SK-N-SH (cell line): ENCODE measurements around the gene ELFN2. TPM values are rescaled to one million over a fixed set of nuclear protein-coding genes. Genes with fewer than 3 reads are reported as not detected.

ENCODE experiments used
- CTCF ChIA-PET: fragments of 300-600, 350-600 bp; formaldehyde crosslinking; extraction: SDS; loops from one replicate; lab custom pipeline; 2021; lab: Yijun Ruan, JAX
- POLR2A ChIA-PET: fragments of 350-600 bp; sonication (Branson Sonifier 250); formaldehyde crosslinking; extraction: SDS; loops from one replicate; lab custom pipeline; 2020; ENCODE audit warnings: antibody characterized with exemption, inconsistent platforms; lab: Yijun Ruan, JAX
- DNase-seq: peaks from one replicate; pipeline ENCODE4 v3.0.0; 2012
- H2AFZ ChIP-seq: fragments of 200-600 bp; sonication (generic); 2 replicates; pipeline ENCODE4 v1.8.1; 2016; ENCODE audit warnings: antibody characterized with exemption, mild to moderate bottlenecking, low read depth
- H3F3A ChIP-seq: fragments of 200-600 bp; sonication (generic); replicated peaks from 2 replicates; pipeline ENCODE3; 2016; ENCODE audit warnings: antibody characterized with exemption, mild to moderate bottlenecking; ENCODE audit not compliant: insufficient read depth
- H3K27ac ChIP-seq, 2 experiments: fragments of 200-500 bp in 1 of 2; fragments of 200-600 bp in 1 of 2; sonication (Bioruptor generic) in 1 of 2; sonication (generic), shearing (Covaris generic) in 1 of 2; 2 replicates each; pipeline versions ENCODE4 v1.5.1 to v1.6.1; 2014 to 2016; ENCODE audit warnings: low read depth in 2 of 2, inconsistent platforms in 1 of 2, low read length in 1 of 2, mild to moderate bottlenecking in 1 of 2, mixed read lengths in 1 of 2
- H3K27me3 ChIP-seq: fragments of 200-600 bp; sonication (generic), shearing (Covaris generic); 2 replicates; pipeline ENCODE4 v1.6.1; 2016; ENCODE audit warnings: mixed run types; ENCODE audit not compliant: insufficient read depth
- H3K36me3 ChIP-seq, 2 experiments: fragments of 200-500 bp in 1 of 2; fragments of 200-600 bp in 1 of 2; sonication (Bioruptor generic) in 1 of 2; sonication (generic) in 1 of 2; replicated peaks in 1 of 2; 2 replicates each; pipeline versions ENCODE3 to v1.5.1; 2014 to 2016; ENCODE audit warnings: low read length in 1 of 2, mild to moderate bottlenecking in 1 of 2; ENCODE audit not compliant: insufficient read depth in 2 of 2, control insufficient read depth in 1 of 2
- H3K4me1 ChIP-seq, 2 experiments: fragments of 200-500 bp in 1 of 2; fragments of 200-600 bp in 1 of 2; sonication (Bioruptor generic) in 1 of 2; sonication (generic), shearing (Covaris generic) in 1 of 2; 2 replicates each; pipeline versions ENCODE4 v1.5.1 to v1.6.1; 2014 to 2016; ENCODE audit warnings: low read depth in 1 of 2, low read length in 1 of 2, mixed run types in 1 of 2; ENCODE audit not compliant: insufficient read depth in 2 of 2, control insufficient read depth in 1 of 2
- H3K4me2 ChIP-seq: fragments of 200-600 bp; sonication (generic), shearing (Covaris generic); 2 replicates; pipeline ENCODE4 v1.6.1; 2017; ENCODE audit warnings: mixed run types
- H3K4me3 ChIP-seq, 2 experiments: fragments of 200-500 bp in 1 of 2; fragments of 200-600 bp in 1 of 2; sonication (Bioruptor generic) in 1 of 2; sonication (generic), shearing (Covaris generic) in 1 of 2; 2 replicates each; pipeline versions ENCODE4 v1.5.1 to v1.8.1; 2014 to 2016; ENCODE audit warnings: low read depth in 2 of 2, inconsistent platforms in 1 of 2, low read length in 1 of 2, mild to moderate bottlenecking in 1 of 2, mixed read lengths in 1 of 2, moderate library complexity in 1 of 2
- H3K79me2 ChIP-seq: fragments of 200-600 bp; sonication (generic); 2 replicates; pipeline ENCODE4 v1.8.1; 2017; ENCODE audit warnings: mild to moderate bottlenecking; ENCODE audit not compliant: insufficient read depth
- H3K9ac ChIP-seq: fragments of 200-600 bp; sonication (generic); 2 replicates; pipeline ENCODE4 v1.6.1; 2017; ENCODE audit warnings: mixed run types
- H3K9me2 ChIP-seq: fragments of 200-600 bp; sonication (generic); 2 replicates; pipeline ENCODE4 v1.6.1; 2017; ENCODE audit warnings: mixed run types
- H3K9me3 ChIP-seq: fragments of 200-600 bp; sonication (generic); 2 replicates; pipeline ENCODE4 v1.6.1; 2017; ENCODE audit warnings: mixed run types, mild to moderate bottlenecking, moderate library complexity
- H4K20me1 ChIP-seq: fragments of 200-600 bp; sonication (generic); 2 replicates; pipeline ENCODE4 v1.6.1; 2017; ENCODE audit warnings: mild to moderate bottlenecking, mixed run types; ENCODE audit not compliant: insufficient read depth
- EZH2phosphoT487 ChIP-seq: fragments of 200-600 bp; sonication (generic); IDR thresholded peaks from 2 replicates; pipeline ENCODE4 v1.6.1; 2017; ENCODE audit warnings: low read depth, mixed run types, mild to moderate bottlenecking, antibody characterized with exemption, moderate library complexity, borderline replicate concordance
- FOSL2 ChIP-seq: IDR thresholded peaks from 2 replicates; pipeline ENCODE4 v1.4.0; 2012; ENCODE audit warnings: low read depth, mild to moderate bottlenecking, moderate library complexity, borderline replicate concordance
- FOXJ3 ChIP-seq: sonication (generic); formaldehyde crosslinking; IDR thresholded peaks from 2 replicates; pipeline ENCODE4 v1.5.1; 2020; ENCODE audit warnings: mild to moderate bottlenecking, missing genetic modification reagents
- GATA2 ChIP-seq: sonication (generic); formaldehyde crosslinking; IDR thresholded peaks from 2 replicates; pipeline ENCODE4 v1.5.0; 2020; ENCODE audit warnings: mild to moderate bottlenecking, missing genetic modification reagents
- MAX ChIP-seq: IDR thresholded peaks from 2 replicates; pipeline ENCODE4 v1.4.0; 2012; ENCODE audit warnings: low read depth
- MEF2A ChIP-seq: IDR thresholded peaks from 2 replicates; pipeline ENCODE4 v1.4.0; 2012; ENCODE audit warnings: low read depth, borderline replicate concordance
- MXI1 ChIP-seq: IDR thresholded peaks from 2 replicates; pipeline ENCODE4 v1.6.1; 2012; ENCODE audit warnings: mild to moderate bottlenecking, low read depth, low read length, improper control_type of control experiment
- NFIC ChIP-seq: IDR thresholded peaks from 2 replicates; pipeline ENCODE4 v1.4.0; 2012; ENCODE audit warnings: borderline replicate concordance
- NRF1 ChIP-seq: IDR thresholded peaks from 2 replicates; pipeline ENCODE4 v1.6.1; 2012; ENCODE audit warnings: low read depth, mild to moderate bottlenecking, low read length
- PBX3 ChIP-seq: IDR thresholded peaks from 2 replicates; pipeline ENCODE4; 2012
- POLR2AphosphoS5 ChIP-seq: IDR thresholded peaks from 2 replicates; pipeline ENCODE4 v1.6.1; 2012; ENCODE audit warnings: low read depth, low read length
- RCOR1 ChIP-seq: fragments of 150-350 bp; IDR thresholded peaks from 2 replicates; pipeline ENCODE4 v1.6.1; 2017; ENCODE audit warnings: antibody characterized with exemption, low read length
- REST ChIP-seq: IDR thresholded peaks from 2 replicates; pipeline ENCODE4 v1.6.1; 2012; ENCODE audit warnings: mild to moderate bottlenecking, low read depth, low read length, moderate library complexity
- RXRA ChIP-seq: IDR thresholded peaks from 2 replicates; pipeline ENCODE4 v1.4.0; 2012; ENCODE audit warnings: low read depth, mild to moderate bottlenecking, borderline replicate concordance
- SMC3 ChIP-seq: IDR thresholded peaks from 2 replicates; pipeline ENCODE4 v1.6.1; 2012; ENCODE audit warnings: low read depth, low read length, improper control_type of control experiment
- TCF12 ChIP-seq: IDR thresholded peaks from 2 replicates; pipeline ENCODE4 v1.4.0; 2012
- YY1 ChIP-seq: IDR thresholded peaks from 2 replicates; pipeline ENCODE4 v1.4.0; 2012; ENCODE audit warnings: low read depth, mild to moderate bottlenecking
- WGBS: methylation state at CpG from one replicate; pipeline ENCODE4 v1.1.6; 2017; ENCODE audit warnings: low lambda C conversion rate; 5-methylcytosine and 5-hydroxymethylcytosine counted together
- polyA plus RNA-seq, 3 experiments: library from polyadenylated mRNA; depleted of rRNA; stranded (reverse); fragments of >200 nt; gene quantifications; 2 replicates each; pipeline ENCODE4 v1.2.3, GENCODE V29; 2012

ELFN2 gene
- polyA plus RNA-seq, 1 of the 3 experiments (the other 2 are of a cell fraction): 2.8 TPM

GRCh38 chr22:37391702-37392101 is 35.6 kb downstream of the ELFN2 start:
- peaks cover 0 to 12% of the 10 kb centered on the region in 2 experiments; a peak in 1 of 4 replicates for H3K4me1 ChIP-seq
- ChIA-PET POLR2A (no interaction called here), CTCF (no interaction called here)
- H3K27me3 ChIP-seq: no peaks in the 10 kb centered on the region
- TF ChIP-seq PBX3 (no peak), REST (no peak), GATA2 (CRISPR knock-in tag) (no peak), MEF2A (no peak), RXRA (no peak), NFIC (no peak), SMC3 (no peak)
- H3K9ac ChIP-seq: no peak overlapping the region
- no peaks in the 10 kb centered on the region for H3K36me3 ChIP-seq
- H3K79me2 ChIP-seq: no peaks in the 10 kb centered on the region
- no peak overlapping the region for H2AFZ ChIP-seq
- WGBS: 65% methylated on average over 3 of the region's 7 CpGs
- DNase-seq: no peak
- H3K9me3 ChIP-seq: no peaks in the 10 kb centered on the region
- H3K4me2 ChIP-seq: no peak overlapping the region
- H3K4me3 ChIP-seq: no peak overlapping the region
- H3K27ac ChIP-seq: no peak overlapping the region
- H4K20me1 ChIP-seq: no peaks in the 10 kb centered on the region
- no peaks in the 10 kb centered on the region for H3K9me2 ChIP-seq
- H3F3A ChIP-seq: no peaks in the 10 kb centered on the region

DNA sequence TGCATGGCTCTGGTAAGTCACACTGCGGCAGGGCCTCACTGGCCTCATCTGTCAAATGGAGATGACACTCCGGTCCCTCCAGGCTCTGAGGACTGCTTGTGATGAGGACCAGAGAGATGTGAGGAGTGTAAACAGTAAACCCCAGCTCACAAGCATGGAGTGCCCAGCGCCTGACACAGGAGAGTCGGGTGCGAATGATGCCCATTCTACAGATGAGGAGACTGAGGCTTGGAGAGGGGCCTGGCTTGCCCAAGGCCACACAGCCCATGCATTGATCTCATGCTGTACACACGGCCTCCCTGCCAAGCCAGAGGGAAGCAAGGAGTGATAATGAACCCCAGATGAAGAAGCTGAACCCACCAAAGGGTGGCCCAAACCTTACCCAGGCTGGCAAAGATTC is 37.2 kb downstream of the ELFN2 start:
- TF ChIP-seq RXRA (no peak), FOXJ3 (CRISPR knock-in tag) (no peak), RCOR1 (no peak), YY1 (no peak), TCF12 (no peak), NRF1 (no peak), MEF2A (no peak), POLR2AphosphoS5 (no peak), MAX (no peak), MXI1 (no peak), GATA2 (CRISPR knock-in tag) (no peak), FOSL2 (no peak), EZH2phosphoT487 (no peak)
- no peak for DNase-seq
- Histone ChIP-seq H3K9ac (no peak overlapping the region), H3K4me3 (no peak overlapping the region), H3F3A (no peaks in the 10 kb centered on the region), H4K20me1 (no peaks in the 10 kb centered on the region), H3K4me1 (peaks cover 0 to 5% of the 10 kb centered on the region in 2 experiments; a peak in 1 of 4 replicates), H3K27me3 (no peaks in the 10 kb centered on the region), H3K9me3 (no peaks in the 10 kb centered on the region), H3K79me2 (no peaks in the 10 kb centered on the region), H3K9me2 (no peaks in the 10 kb centered on the region), H2AFZ (no peak overlapping the region), H3K4me2 (no peak overlapping the region), H3K36me3 (no peaks in the 10 kb centered on the region), H3K27ac (no peak overlapping the region)
- WGBS: 25% methylated on average over 1 of the region's 6 CpGs
- ChIA-PET CTCF (interaction anchor here (0.5 to 1.3 kb wide), 5 partner anchors 12 to 74 kb away, joined by 3 to 4 read pairs (median 3); no protein-coding TSS in a partner anchor), POLR2A (no interaction called here)
